HG02943 (cell line): ENCODE data around the gene BICRA.
"Not testable (repeated sequence)": the region's sequence is repeated elsewhere in the genome, so short reads cannot be mapped to it uniquely, and the experiment has no call there.

Experiments used
- ATAC-seq: cut with Tn5 transposase; IDR thresholded peaks from one replicate; pipeline ENCODE4 v1.9.1; 2021; ENCODE audit warnings: mild to moderate bottlenecking, low read depth, moderate library complexity; ENCODE audit not compliant: unreplicated experiment

The BICRA gene

GRCh38 chr19:47707135-47707925 is 98.4 kb downstream of the BICRA start:
- no peak for ATAC-seq

GRCh38 chr19:47711652-47712242 is 102.8 kb downstream of the BICRA start:
- ATAC-seq = no peak

- ATAC-seq = no peak
Measured at GRCh38 chr19:47713046-47714021, 104.4 kb downstream of the BICRA start, which contains the start of gene EHD2. Gene EHD2 (plus strand): TSS chr19:47713422. CDS start chr19:47716613, 3,191 bp downstream.

- no peak for ATAC-seq
Measured at GRCh38 chr19:47714339-47714738, 105.4 kb downstream of the BICRA start.

GRCh38 chr19:47714855-47715254 is 105.9 kb downstream of the BICRA start:
- not testable (repeated sequence) for ATAC-seq

- no peak for ATAC-seq
Measured at GRCh38 chr19:47716270-47716937, 107.5 kb downstream of the BICRA start.

- not testable (repeated sequence) for ATAC-seq
Measured at GRCh38 chr19:47718415-47719046, 109.6 kb downstream of the BICRA start.

- no peak for ATAC-seq
Measured at GRCh38 chr19:47719047-47719859, 110.3 kb downstream of the BICRA start.

- no peak for ATAC-seq
Measured at GRCh38 chr19:47720669-47721422, 111.9 kb downstream of the BICRA start.

GRCh38 chr19:47723581-47723940 is 114.6 kb downstream of the BICRA start:
- no peak for ATAC-seq

- ATAC-seq = no peak
Measured at GRCh38 chr19:47725759-47726401, 116.9 kb downstream of the BICRA start.

- no peak for ATAC-seq
Measured at GRCh38 chr19:47726467-47726866, 117.5 kb downstream of the BICRA start.

- not testable (repeated sequence) for ATAC-seq
Measured at GRCh38 chr19:47728295-47728694, 119.4 kb downstream of the BICRA start.

- ATAC-seq = no peak
Measured at GRCh38 chr19:47729468-47729798, 120.5 kb downstream of the BICRA start.

GRCh38 chr19:47729799-47730520 is 121.0 kb downstream of the BICRA start:
- ATAC-seq = no peak

- ATAC-seq = no peak
Measured at GRCh38 chr19:47730521-47730889, 121.6 kb downstream of the BICRA start.

- no peak for ATAC-seq
Measured at GRCh38 chr19:47730910-47731309, 122.0 kb downstream of the BICRA start.
